Adrenal gland (tissue), 5 donors: ENCODE measurements around the gene ADCY4.

Experiments
- CTCF ChIP-seq, 6 experiments: fragments of 450-650 bp in 4 of 6; fragments of 200-600 bp in 2 of 6; sonication (generic) in 1 of 6; IDR thresholded peaks; 1 replicate in 5 of 6; 2 replicates in 1 of 6; pipeline versions ENCODE4 v1.5.1 to v1.8.0; 2016 to 2021; ENCODE audit warnings: antibody characterized with exemption in 6 of 6, mild to moderate bottlenecking in 2 of 6, moderate library complexity in 1 of 6
- POLR2A ChIP-seq, 2 donors: fragments of 450-650 bp; IDR thresholded peaks; one replicate each; pipeline ENCODE4 v1.6.1; 2017; ENCODE audit warnings: antibody characterized with exemption in 2 of 2, mild to moderate bottlenecking in 2 of 2, moderate library complexity in 1 of 2
- donor health status: DM: no; HTN: no; CAD: no.

GRCh38 chr14:24322672-24323071 is 12.2 kb downstream of the ADCY4 start:
- TF ChIP-seq POLR2A (IDR thresholded peaks at IDR 0.05): no peak
- TF ChIP-seq CTCF (IDR thresholded peaks at IDR 0.05): no peak
